ENCODE data around the gene AP5S1. TPM values are rescaled to one million over a fixed set of nuclear protein-coding genes. Genes with fewer than 3 reads are reported as not detected.

AP5S1 gene
- total RNA-seq, 1 experiment from 2014 or later, result 29.2 TPM

Other genes starting within 250 kb of the AP5S1 start
- gene GFRA4, start 157.1 kb upstream of the AP5S1 start, total RNA-seq (2014; rRNA removed; shearing (Covaris generic)), result not detected in 2 replicates
- not detected in 2 replicates for gene ADAM33, start 138.5 kb upstream of the AP5S1 start, total RNA-seq (2014; rRNA removed; shearing (Covaris generic))
- gene SIGLEC1, start 107.9 kb upstream of the AP5S1 start, total RNA-seq (2014; rRNA removed; shearing (Covaris generic)), result not detected in 2 replicates
- gene HSPA12B, start 87.9 kb upstream of the AP5S1 start, total RNA-seq (2014; rRNA removed; shearing (Covaris generic)), result 0.21 TPM in 1 of 2 replicates, not detected in the other
- gene ADISSP, start 52.8 kb upstream of the AP5S1 start, total RNA-seq (2014; rRNA removed; shearing (Covaris generic)), result 63.5 and 69.7 TPM in 2 replicates
- 0.40 TPM in 1 of 2 replicates, not detected in the other for gene SPEF1, start 39.1 kb upstream of the AP5S1 start, total RNA-seq (2014; rRNA removed; shearing (Covaris generic))
- gene CENPB, start 33.8 kb upstream of the AP5S1 start, total RNA-seq (2014; rRNA removed; shearing (Covaris generic)), result 107 and 115 TPM in 2 replicates
- gene CDC25B, start 24.2 kb upstream of the AP5S1 start, total RNA-seq (2014; rRNA removed; shearing (Covaris generic)), result 60.7 and 67.1 TPM in 2 replicates
- 23.9 and 27.0 TPM in 2 replicates for gene MAVS, start 26.3 kb downstream of the AP5S1 start, total RNA-seq (2014; rRNA removed; shearing (Covaris generic))
- 62.8 and 63.7 TPM in 2 replicates for gene PANK2, start 68.8 kb downstream of the AP5S1 start, total RNA-seq (2014; rRNA removed; shearing (Covaris generic))
- gene RNF24, start 195.0 kb downstream of the AP5S1 start, total RNA-seq (2014; rRNA removed; shearing (Covaris generic)), result 9.4 and 11.8 TPM in 2 replicates